ENCODE results near the gene WNT3.

Gene WNT3

DNA sequence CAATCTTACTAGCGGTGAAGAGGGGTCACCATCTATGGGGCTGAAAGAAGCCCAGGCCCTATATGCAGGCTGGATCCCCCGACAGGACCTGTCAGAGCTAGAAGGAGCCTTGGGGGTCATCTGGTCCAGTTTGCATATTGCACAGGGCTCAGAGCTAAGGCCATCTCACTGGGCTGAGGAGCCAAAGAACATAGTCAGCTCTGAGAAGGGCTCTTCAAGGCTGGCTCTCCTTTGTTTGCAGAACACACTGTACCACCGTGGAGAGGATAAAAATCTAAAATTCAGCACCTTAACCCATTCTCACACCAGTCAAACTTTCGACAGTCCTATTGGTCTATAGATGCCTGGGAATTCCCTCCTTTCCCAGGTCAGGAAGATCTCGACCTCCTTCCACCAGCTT is 24.2 kb downstream of the WNT3 start:
- TF ChIP-seq RAD21 (IDR thresholded peaks at IDR 0.05; ENCODE audit: low read depth): no peak
- TF ChIP-seq ZBTB7A (IDR thresholded peaks at IDR 0.05; ENCODE audit: low read depth): no peak
- TF ChIP-seq EGR1 (IDR thresholded peaks at IDR 0.05): no peak
- TF ChIP-seq YY1 (IDR thresholded peaks at IDR 0.05; ENCODE audit: low read depth): no peak
- no peak for TF ChIP-seq FOXM1 (IDR thresholded peaks at IDR 0.05; ENCODE audit: borderline replicate concordance, low read depth)
- no peak for TF ChIP-seq TCF12 (IDR thresholded peaks at IDR 0.05; ENCODE audit: low read depth)
- no peak for TF ChIP-seq NFIC (IDR thresholded peaks at IDR 0.05)
- no peak for TF ChIP-seq CEBPB (IDR thresholded peaks at IDR 0.05)
- no peak for TF ChIP-seq TEAD4 (IDR thresholded peaks at IDR 0.05)
- TF ChIP-seq TAF1 (IDR thresholded peaks at IDR 0.05; ENCODE audit: low read depth): no peak
- TF ChIP-seq, protein P1, sequence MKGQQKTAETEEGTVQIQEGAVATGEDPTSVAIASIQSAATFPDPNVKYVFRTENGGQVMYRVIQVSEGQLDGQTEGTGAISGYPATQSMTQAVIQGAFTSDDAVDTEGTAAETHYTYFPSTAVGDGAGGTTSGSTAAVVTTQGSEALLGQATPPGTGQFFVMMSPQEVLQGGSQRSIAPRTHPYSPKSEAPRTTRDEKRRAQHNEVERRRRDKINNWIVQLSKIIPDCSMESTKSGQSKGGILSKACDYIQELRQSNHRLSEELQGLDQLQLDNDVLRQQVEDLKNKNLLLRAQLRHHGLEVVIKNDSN (IDR thresholded peaks at IDR 0.05): no peak
- no peak for TF ChIP-seq CREB1 (IDR thresholded peaks at IDR 0.05; ENCODE audit: low read depth)
- TF ChIP-seq EP300 (IDR thresholded peaks at IDR 0.05; ENCODE audit: borderline replicate concordance): no peak
- TF ChIP-seq MAX (IDR thresholded peaks at IDR 0.05): no peak
- no peak for TF ChIP-seq REST (IDR thresholded peaks at IDR 0.05; ENCODE audit: low read depth)

DNA sequence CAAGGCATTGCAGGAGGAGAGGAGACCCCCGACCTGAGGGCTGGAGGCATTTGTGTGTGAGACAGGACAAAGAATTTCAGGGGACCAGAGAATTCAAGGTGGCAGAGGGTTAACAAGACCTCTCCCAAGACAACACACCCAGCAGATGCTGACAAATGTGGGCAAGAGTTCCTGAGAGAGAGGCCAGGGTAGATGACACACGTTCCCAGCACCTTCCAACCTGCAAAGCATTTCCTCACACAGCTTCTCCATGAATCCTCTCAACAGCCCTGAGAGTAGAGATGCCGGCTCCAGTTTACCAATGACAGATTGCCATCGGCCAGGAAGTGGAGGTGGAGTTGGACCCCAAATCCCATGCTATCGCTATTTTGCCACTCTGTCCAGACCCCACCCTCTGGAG is 25.0 kb downstream of the WNT3 start:
- TF ChIP-seq CEBPB (IDR thresholded peaks at IDR 0.05) (no peak), ZBTB7A (IDR thresholded peaks at IDR 0.05; ENCODE audit: low read depth) (no peak), TCF12 (IDR thresholded peaks at IDR 0.05; ENCODE audit: low read depth) (no peak), FOXM1 (IDR thresholded peaks at IDR 0.05; ENCODE audit: borderline replicate concordance, low read depth) (no peak), NFIC (IDR thresholded peaks at IDR 0.05) (no peak), REST (IDR thresholded peaks at IDR 0.05; ENCODE audit: low read depth) (no peak), YY1 (IDR thresholded peaks at IDR 0.05; ENCODE audit: low read depth) (no peak), TEAD4 (IDR thresholded peaks at IDR 0.05) (no peak)
- TF ChIP-seq, protein P1 (IDR thresholded peaks at IDR 0.05): no peak

DNA sequence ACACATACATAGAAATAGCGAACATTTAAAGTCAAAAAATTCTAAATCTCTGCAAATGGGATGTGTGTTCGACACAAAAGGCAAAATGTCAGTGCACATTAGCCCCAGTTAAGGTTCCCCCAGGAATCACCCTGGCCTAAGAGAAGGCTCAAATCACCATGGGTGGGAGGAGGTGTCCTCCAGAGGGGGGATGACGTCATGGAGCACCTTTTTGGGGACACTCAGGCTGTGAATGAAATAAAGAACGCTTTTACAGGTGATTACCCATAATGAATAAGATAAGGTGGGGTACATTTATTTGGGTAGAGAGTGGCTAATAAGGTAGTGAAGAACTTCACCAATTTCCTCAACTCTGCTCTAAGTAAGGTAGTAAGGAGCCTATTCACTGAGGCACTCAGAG is 26.4 kb downstream of the WNT3 start:
- TF ChIP-seq NFIC (IDR thresholded peaks at IDR 0.05) (no peak), CREB1 (IDR thresholded peaks at IDR 0.05; ENCODE audit: low read depth) (no peak), FOXM1 (IDR thresholded peaks at IDR 0.05; ENCODE audit: borderline replicate concordance, low read depth) (no peak), EGR1 (IDR thresholded peaks at IDR 0.05) (no peak), YY1 (IDR thresholded peaks at IDR 0.05; ENCODE audit: low read depth) (no peak), TAF1 (IDR thresholded peaks at IDR 0.05; ENCODE audit: low read depth) (no peak), EP300 (IDR thresholded peaks at IDR 0.05; ENCODE audit: borderline replicate concordance) (no peak), REST (IDR thresholded peaks at IDR 0.05; ENCODE audit: low read depth) (no peak), RAD21 (IDR thresholded peaks at IDR 0.05; ENCODE audit: low read depth) (no peak), ZBTB7A (IDR thresholded peaks at IDR 0.05; ENCODE audit: low read depth) (no peak), TCF12 (IDR thresholded peaks at IDR 0.05; ENCODE audit: low read depth) (no peak), TEAD4 (IDR thresholded peaks at IDR 0.05) (no peak), MAX (IDR thresholded peaks at IDR 0.05) (no peak), CEBPB (IDR thresholded peaks at IDR 0.05) (no peak)

GRCh38 chr17:46791531-46791930 is 27.0 kb downstream of the WNT3 start:
- no peak for TF ChIP-seq NFIC (IDR thresholded peaks at IDR 0.05)
- TF ChIP-seq MAX (IDR thresholded peaks at IDR 0.05): no peak
- no peak for TF ChIP-seq REST (IDR thresholded peaks at IDR 0.05; ENCODE audit: low read depth)
- TF ChIP-seq TCF12 (IDR thresholded peaks at IDR 0.05; ENCODE audit: low read depth): no peak
- no peak for TF ChIP-seq CREB1 (IDR thresholded peaks at IDR 0.05; ENCODE audit: low read depth)
- no peak for TF ChIP-seq YY1 (IDR thresholded peaks at IDR 0.05; ENCODE audit: low read depth)
- no peak for TF ChIP-seq RAD21 (IDR thresholded peaks at IDR 0.05; ENCODE audit: low read depth)
- no peak for TF ChIP-seq CEBPB (IDR thresholded peaks at IDR 0.05)

Data from Ishikawa (cell line).